Measurements from ENCODE around the gene ZBTB16. TPM values are rescaled to one million over a fixed set of nuclear protein-coding genes. Genes with fewer than 3 reads are reported as not detected.

Gene ZBTB16
- polyA plus RNA-seq, 1 donor from 2014 or later, result 0.45 TPM

DNA sequence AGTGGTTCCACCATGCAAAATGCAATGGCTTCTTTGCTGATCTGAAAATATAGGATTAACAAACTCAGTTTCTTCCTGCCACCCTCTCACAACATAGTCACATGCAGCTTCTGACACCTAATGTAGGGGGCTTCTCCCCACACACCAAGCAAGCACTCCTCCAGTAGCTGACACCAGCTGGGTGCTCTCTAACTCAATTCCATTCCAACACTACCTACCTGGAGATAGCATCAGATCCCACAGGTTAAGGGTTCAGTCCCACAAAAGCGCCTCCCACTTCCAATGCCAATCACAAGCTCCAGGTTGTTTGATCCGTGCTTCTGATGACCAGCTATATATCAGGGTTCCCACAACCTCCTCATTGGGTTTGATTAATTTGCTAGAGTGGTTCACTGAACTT is 204.9 kb downstream of the ZBTB16 start:
- H3K9me3 ChIP-seq (ENCODE audit: low read length), result no peaks in the 10 kb centered on the region
- no peak for TF ChIP-seq RAD21 (conservative IDR thresholded peaks at IDR 0.05)
- no peak for TF ChIP-seq EZH2 (IDR thresholded peaks at IDR 0.05; ENCODE audit: borderline replicate concordance, insufficient read depth, low read length, poor library complexity, severe bottlenecking)
- no peak for TF ChIP-seq MXI1 (conservative IDR thresholded peaks at IDR 0.05; ENCODE audit: poor library complexity, severe bottlenecking)
- no peak for TF ChIP-seq POLR2AphosphoS5 (IDR thresholded peaks at IDR 0.05)
- TF ChIP-seq, protein P1, sequence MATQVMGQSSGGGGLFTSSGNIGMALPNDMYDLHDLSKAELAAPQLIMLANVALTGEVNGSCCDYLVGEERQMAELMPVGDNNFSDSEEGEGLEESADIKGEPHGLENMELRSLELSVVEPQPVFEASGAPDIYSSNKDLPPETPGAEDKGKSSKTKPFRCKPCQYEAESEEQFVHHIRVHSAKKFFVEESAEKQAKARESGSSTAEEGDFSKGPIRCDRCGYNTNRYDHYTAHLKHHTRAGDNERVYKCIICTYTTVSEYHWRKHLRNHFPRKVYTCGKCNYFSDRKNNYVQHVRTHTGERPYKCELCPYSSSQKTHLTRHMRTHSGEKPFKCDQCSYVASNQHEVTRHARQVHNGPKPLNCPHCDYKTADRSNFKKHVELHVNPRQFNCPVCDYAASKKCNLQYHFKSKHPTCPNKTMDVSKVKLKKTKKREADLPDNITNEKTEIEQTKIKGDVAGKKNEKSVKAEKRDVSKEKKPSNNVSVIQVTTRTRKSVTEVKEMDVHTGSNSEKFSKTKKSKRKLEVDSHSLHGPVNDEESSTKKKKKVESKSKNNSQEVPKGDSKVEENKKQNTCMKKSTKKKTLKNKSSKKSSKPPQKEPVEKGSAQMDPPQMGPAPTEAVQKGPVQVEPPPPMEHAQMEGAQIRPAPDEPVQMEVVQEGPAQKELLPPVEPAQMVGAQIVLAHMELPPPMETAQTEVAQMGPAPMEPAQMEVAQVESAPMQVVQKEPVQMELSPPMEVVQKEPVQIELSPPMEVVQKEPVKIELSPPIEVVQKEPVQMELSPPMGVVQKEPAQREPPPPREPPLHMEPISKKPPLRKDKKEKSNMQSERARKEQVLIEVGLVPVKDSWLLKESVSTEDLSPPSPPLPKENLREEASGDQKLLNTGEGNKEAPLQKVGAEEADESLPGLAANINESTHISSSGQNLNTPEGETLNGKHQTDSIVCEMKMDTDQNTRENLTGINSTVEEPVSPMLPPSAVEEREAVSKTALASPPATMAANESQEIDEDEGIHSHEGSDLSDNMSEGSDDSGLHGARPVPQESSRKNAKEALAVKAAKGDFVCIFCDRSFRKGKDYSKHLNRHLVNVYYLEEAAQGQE (IDR thresholded peaks at IDR 0.05; ENCODE audit: borderline replicate concordance), result no peak
- no peak for TF ChIP-seq SMC3 (conservative IDR thresholded peaks at IDR 0.05; ENCODE audit: poor library complexity)
- TF ChIP-seq, protein P2, sequence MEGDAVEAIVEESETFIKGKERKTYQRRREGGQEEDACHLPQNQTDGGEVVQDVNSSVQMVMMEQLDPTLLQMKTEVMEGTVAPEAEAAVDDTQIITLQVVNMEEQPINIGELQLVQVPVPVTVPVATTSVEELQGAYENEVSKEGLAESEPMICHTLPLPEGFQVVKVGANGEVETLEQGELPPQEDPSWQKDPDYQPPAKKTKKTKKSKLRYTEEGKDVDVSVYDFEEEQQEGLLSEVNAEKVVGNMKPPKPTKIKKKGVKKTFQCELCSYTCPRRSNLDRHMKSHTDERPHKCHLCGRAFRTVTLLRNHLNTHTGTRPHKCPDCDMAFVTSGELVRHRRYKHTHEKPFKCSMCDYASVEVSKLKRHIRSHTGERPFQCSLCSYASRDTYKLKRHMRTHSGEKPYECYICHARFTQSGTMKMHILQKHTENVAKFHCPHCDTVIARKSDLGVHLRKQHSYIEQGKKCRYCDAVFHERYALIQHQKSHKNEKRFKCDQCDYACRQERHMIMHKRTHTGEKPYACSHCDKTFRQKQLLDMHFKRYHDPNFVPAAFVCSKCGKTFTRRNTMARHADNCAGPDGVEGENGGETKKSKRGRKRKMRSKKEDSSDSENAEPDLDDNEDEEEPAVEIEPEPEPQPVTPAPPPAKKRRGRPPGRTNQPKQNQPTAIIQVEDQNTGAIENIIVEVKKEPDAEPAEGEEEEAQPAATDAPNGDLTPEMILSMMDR (IDR thresholded peaks at IDR 0.05; ENCODE audit: poor library complexity, severe bottlenecking), result no peak
- TF ChIP-seq TAF1 (IDR thresholded peaks at IDR 0.05; ENCODE audit: low read depth), result no peak
- TF ChIP-seq EP300 (conservative IDR thresholded peaks at IDR 0.05; ENCODE audit: poor library complexity, severe bottlenecking), result no peak
- no peak overlapping the region for H2AFZ ChIP-seq (ENCODE audit: low read depth, low read length)
- no peak overlapping the region for H3K9ac ChIP-seq (ENCODE audit: low read length)
- H3K4me3 ChIP-seq (ENCODE audit: low read length), result no peak overlapping the region
- no peaks in the 10 kb centered on the region for H3K79me2 ChIP-seq (replicated peaks; ENCODE audit: insufficient read depth, low read length)
- no peaks in the 10 kb centered on the region for H3K36me3 ChIP-seq (ENCODE audit: insufficient read depth, low read length)
- H3K9me2 ChIP-seq (ENCODE audit: insufficient read depth, low read length), result no peaks in the 10 kb centered on the region
- no peak overlapping the region for H3K27ac ChIP-seq (ENCODE audit: low read length)
- no peaks in the 10 kb centered on the region for H4K20me1 ChIP-seq (ENCODE audit: insufficient read depth)
- H3K4me2 ChIP-seq (ENCODE audit: low read length), result no peak overlapping the region
- no peaks in the 10 kb centered on the region for H3K27me3 ChIP-seq (ENCODE audit: insufficient read depth, low read depth, low read length)
- no peaks in the 10 kb centered on the region for H3F3A ChIP-seq (ENCODE audit: insufficient read depth, low read length, poor library complexity, severe bottlenecking)

DNA sequence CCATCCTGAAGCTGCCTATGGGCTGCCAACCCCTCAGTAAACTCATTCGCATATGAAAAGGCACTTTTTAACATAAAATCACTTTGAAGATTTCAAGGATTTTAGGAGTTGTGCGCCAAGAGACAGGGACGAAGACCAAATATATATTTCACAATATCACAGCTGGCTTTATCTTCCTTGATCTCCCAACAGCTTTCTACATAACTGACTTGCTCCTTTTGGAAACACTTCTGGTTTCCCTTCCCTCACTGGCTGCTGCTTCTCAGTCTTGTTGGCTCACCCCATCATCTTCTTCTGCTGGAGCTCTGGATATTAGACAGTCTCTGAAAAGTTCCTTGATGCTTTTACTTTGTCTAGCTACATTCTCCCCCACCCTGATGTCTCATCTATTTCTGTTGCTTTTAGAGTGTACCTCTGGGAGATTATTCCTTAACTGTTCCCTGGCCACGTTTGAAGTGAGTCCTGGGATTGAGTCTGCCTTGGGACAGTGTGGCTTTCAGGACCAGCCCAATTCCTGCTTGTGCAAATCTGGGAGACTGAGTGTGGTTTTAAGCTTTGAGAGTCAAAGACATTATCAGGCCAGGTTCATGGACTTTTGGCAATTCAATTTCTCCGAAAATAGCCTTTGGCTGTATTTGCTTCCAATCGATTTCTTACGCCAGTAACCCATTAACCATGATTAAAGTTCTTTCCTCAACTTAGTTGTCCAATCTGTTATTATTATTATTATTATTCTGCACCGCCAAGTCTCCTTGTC is 205.8 kb downstream of the ZBTB16 start:
- H2AFZ ChIP-seq (ENCODE audit: low read depth, low read length), result no peak overlapping the region
- H4K20me1 ChIP-seq (ENCODE audit: insufficient read depth), result no peaks in the 10 kb centered on the region
- H3K79me2 ChIP-seq (replicated peaks; ENCODE audit: insufficient read depth, low read length), result no peaks in the 10 kb centered on the region
- no peak overlapping the region for H3K9ac ChIP-seq (ENCODE audit: low read length)
- H3K27ac ChIP-seq (ENCODE audit: low read length), result no peak overlapping the region
- no peak overlapping the region for H3K4me3 ChIP-seq (ENCODE audit: low read length)
- H3K9me3 ChIP-seq (ENCODE audit: low read length), result no peaks in the 10 kb centered on the region
- no peak for TF ChIP-seq TAF1 (IDR thresholded peaks at IDR 0.05; ENCODE audit: low read depth)
- TF ChIP-seq EP300 (conservative IDR thresholded peaks at IDR 0.05; ENCODE audit: poor library complexity, severe bottlenecking), result no peak
- TF ChIP-seq, protein P1 (IDR thresholded peaks at IDR 0.05; ENCODE audit: borderline replicate concordance), result no peak
- no peaks in the 10 kb centered on the region for H3K36me3 ChIP-seq (ENCODE audit: insufficient read depth, low read length)
- H3K9me2 ChIP-seq (ENCODE audit: insufficient read depth, low read length), result no peaks in the 10 kb centered on the region
- H3K4me2 ChIP-seq (ENCODE audit: low read length), result no peak overlapping the region
- H3K27me3 ChIP-seq (ENCODE audit: insufficient read depth, low read depth, low read length), result no peaks in the 10 kb centered on the region
- H3F3A ChIP-seq (ENCODE audit: insufficient read depth, low read length, poor library complexity, severe bottlenecking), result no peaks in the 10 kb centered on the region
